Lung microvascular endothelial cell (primary cell): ENCODE measurements around the gene TTC22. TPM values are rescaled to one million over a fixed set of nuclear protein-coding genes. Genes with fewer than 3 reads are reported as not detected.
A peak's percentile ranks its signal among the peaks of the same experiment; 100 is the strongest.

ENCODE experiments used
- DNase-seq, 2 donors: peaks; one replicate each; pipeline versions ENCODE4 v3.0.0 to v3.0.0-alpha.2; 2010; ENCODE audit warnings: low read depth in 2 of 2
- total RNA-seq: library from RNA; depleted of rRNA; stranded (reverse); fragments of >200 nt; gene quantifications from 2 replicates; pipeline ENCODE4 v1.2.1, GENCODE V29; 2014

The TTC22 gene
- under 0.01 TPM in 1 of 2 replicates, not detected in the other for total RNA-seq

- no peak for DNase-seq
These were observed at the start of gene TTC22 for GRCh38 chr1:54800899-54801759. Gene TTC22, minus strand, starts transcription at chr1:54801323. Its CDS starts 160 bp downstream, at chr1:54801163.

- DNase-seq, result peak in 1 of 2 donors; percentile 26
These were observed 49.6 kb upstream of the TTC22 start for GRCh38 chr1:54850737-54851136.

GRCh38 chr1:54850069-54850730 is 49.1 kb upstream of the TTC22 start:
- no peak for DNase-seq

GRCh38 chr1:54849219-54850068 is 48.3 kb upstream of the TTC22 start:
- DNase-seq, result no peak

GRCh38 chr1:54848134-54848948 is 47.2 kb upstream of the TTC22 start:
- DNase-seq, result no peak

GRCh38 chr1:54846716-54847284 is 45.7 kb upstream of the TTC22 start:
- no peak for DNase-seq

- DNase-seq, result no peak
These were observed 45.2 kb upstream of the TTC22 start for GRCh38 chr1:54846301-54846700.

- no peak for DNase-seq
These were observed 44.6 kb upstream of the TTC22 start for GRCh38 chr1:54845772-54846171.

- no peak for DNase-seq
These were observed 43.4 kb upstream of the TTC22 start for GRCh38 chr1:54844564-54844963.

GRCh38 chr1:54843449-54843848 is 42.3 kb upstream of the TTC22 start:
- DNase-seq, result no peak

GRCh38 chr1:54842963-54843362 is 41.8 kb upstream of the TTC22 start:
- DNase-seq, result no peak

GRCh38 chr1:54842206-54842915 is 41.2 kb upstream of the TTC22 start:
- no peak for DNase-seq

- DNase-seq, result no peak
These were observed 38.7 kb upstream of the TTC22 start for GRCh38 chr1:54839824-54840223.

GRCh38 chr1:54838565-54839180 is 37.5 kb upstream of the TTC22 start:
- DNase-seq, result no peak

GRCh38 chr1:54837002-54837853 is 36.1 kb upstream of the TTC22 start:
- DNase-seq, result no peak

GRCh38 chr1:54836594-54836993 is 35.5 kb upstream of the TTC22 start:
- no peak for DNase-seq

GRCh38 chr1:54835970-54836369 is 34.8 kb upstream of the TTC22 start:
- DNase-seq, result no peak

- DNase-seq, result no peak
These were observed 34.2 kb upstream of the TTC22 start for GRCh38 chr1:54835131-54835898.
